K562 (cell line): ENCODE measurements around the gene GPR35. TPM values are rescaled to one million over a fixed set of nuclear protein-coding genes. Genes with fewer than 3 reads are reported as not detected.
A peak's percentile ranks its signal among the peaks of the same experiment; 100 is the strongest.

Experiments used
- BHLHE40 ChIP-seq: IDR thresholded peaks from 2 replicates; pipeline ENCODE4 v1.6.1; 2011; ENCODE audit warnings: low read length, improper control_type of control experiment
- LEF1 ChIP-seq: fragments of 450-650 bp; IDR thresholded peaks from 2 replicates; pipeline ENCODE4 v1.6.1; 2016; ENCODE audit warnings: mild to moderate bottlenecking
- MAFG ChIP-seq: fragments of 450-650 bp; conservative IDR thresholded peaks from 2 replicates; pipeline ENCODE4 v1.6.1; 2016; ENCODE audit warnings: missing genetic modification characterization, missing compliant biosample characterization
- NFIC ChIP-seq: fragments of 450-650 bp; IDR thresholded peaks from 2 replicates; pipeline ENCODE4 v1.6.1; 2017; ENCODE audit warnings: mild to moderate bottlenecking, inconsistent platforms
- POLR2A ChIP-seq: fragments of 450-650 bp; conservative IDR thresholded peaks from 2 replicates; pipeline ENCODE4 v1.6.1; 2016
- SIN3A ChIP-seq, 2 experiments: fragments of 150-350 bp in 1 of 2; IDR thresholded peaks; 2 replicates each; pipeline ENCODE4 v1.6.1; 2011 to 2016; ENCODE audit warnings: borderline replicate concordance in 2 of 2, low read depth in 2 of 2, low read length in 2 of 2, mild to moderate bottlenecking in 2 of 2, moderate library complexity in 2 of 2; ENCODE audit not compliant: control insufficient read depth in 1 of 2
- SMAD4 ChIP-seq: fragments of 250-450 bp; sonication (Bioruptor Pico); conservative IDR thresholded peaks from 2 replicates; pipeline ENCODE4 v1.8.0; 2021; ENCODE audit warnings: inconsistent platforms, mild to moderate bottlenecking, moderate library complexity
- SRSF1 ChIP-seq: fragments of 200-400 bp; formaldehyde crosslinking; IDR thresholded peaks from 2 replicates; pipeline ENCODE4 v1.6.1; 2017; ENCODE audit warnings: mild to moderate bottlenecking, low read depth, low read length, moderate library complexity
- ZFP30 ChIP-seq: fragments of 250-450 bp; sonication (Bioruptor Pico); IDR thresholded peaks from 2 replicates; pipeline ENCODE4 v1.8.0; 2022; ENCODE audit warnings: moderate library complexity, mild to moderate bottlenecking, inconsistent platforms, borderline replicate concordance
- ZNF586 ChIP-seq: fragments of 450-650 bp; formaldehyde crosslinking; conservative IDR thresholded peaks from 2 replicates; pipeline ENCODE4 v1.4.0; 2020; ENCODE audit warnings: mild to moderate bottlenecking, moderate library complexity
- polyA plus RNA-seq, 8 experiments: library from polyadenylated mRNA; depleted of rRNA in 4 of 8; stranded (reverse) in 5 of 8; unstranded in 3 of 8; fragments of >200 nt; fragmentation: Nextera tagmentation in 2 of 8; fragmentation: Illumina TruSeq in 1 of 8; extraction: Ambion mirVana in 2 of 8; extraction: Trizol in 1 of 8; gene quantifications; 2 replicates each; pipeline versions ENCODE4 v1.2.1 to v1.2.3, GENCODE V29; 2011 to 2014; ENCODE audit warnings: inconsistent platforms in 1 of 8, missing spikeins in 1 of 8
- total RNA-seq, 7 experiments: library from RNA; depleted of rRNA in 6 of 7; stranded (reverse); fragments of >200 nt in 6 of 7; fragmentation: Illumina TruSeq in 2 of 7; extraction: Trizol in 2 of 7; gene quantifications; 2 replicates each; pipeline versions ENCODE4 v1.2.1 to v1.2.3, GENCODE V29; 2011 to 2021; ENCODE audit warnings: low replicate concordance in 1 of 7
- TF ChIP-seq, protein P1 (sequence below): IDR thresholded peaks from 3 replicates; pipeline ENCODE4 v1.6.1; 2011; ENCODE audit warnings: borderline replicate concordance, mild to moderate bottlenecking, moderate library complexity; ENCODE audit not compliant: insufficient read length; ENCODE audit errors: extremely low read depth
- TF ChIP-seq, protein P2 (sequence below): sonication (generic); formaldehyde crosslinking; IDR thresholded peaks from 2 replicates; pipeline ENCODE4 v1.8.0; 2023; ENCODE audit warnings: mild to moderate bottlenecking, missing genetic modification reagents
- TF ChIP-seq, protein P3 (sequence below): fragments of 200-600 bp; sonication (generic); IDR thresholded peaks from one replicate; pipeline ENCODE4 v1.6.1; 2012; ENCODE audit warnings: mild to moderate bottlenecking, low read depth, low read length, inconsistent platforms

The GPR35 gene
- total and polyA plus RNA-seq, 9 of the 15 experiments (the other 6 are each of a cell fraction or from before 2014, with no cell fraction given), result 0.04 to 0.50 (median 0.29) TPM; not detected in 3

DNA sequence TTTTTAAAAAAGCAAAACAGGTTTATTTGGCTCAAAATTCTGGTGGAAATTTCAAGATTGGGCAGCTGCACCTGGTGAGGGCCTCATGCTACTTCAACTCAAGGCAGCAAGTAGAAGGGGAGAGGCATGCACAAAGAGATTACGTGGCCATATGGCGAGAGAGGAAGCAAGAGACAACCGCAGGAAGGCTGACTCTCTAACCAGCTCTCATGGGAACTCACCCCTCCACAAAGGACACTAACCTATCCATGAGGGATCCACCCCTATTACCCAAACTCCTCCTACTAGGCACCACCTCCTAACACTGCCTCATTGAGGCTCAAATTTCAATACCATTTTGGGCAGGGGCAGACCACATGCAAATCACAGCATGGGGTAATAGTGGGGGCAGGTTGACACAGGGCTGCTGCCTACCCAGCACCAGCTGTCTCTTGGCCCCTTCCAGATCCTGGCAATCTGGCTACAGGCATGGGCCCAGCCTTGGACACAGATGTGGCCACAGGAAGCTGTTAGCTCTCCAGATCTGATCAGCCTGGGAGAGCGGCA, 40.7 kb upstream of the GPR35 start (continued):
- TF ChIP-seq, protein P1, sequence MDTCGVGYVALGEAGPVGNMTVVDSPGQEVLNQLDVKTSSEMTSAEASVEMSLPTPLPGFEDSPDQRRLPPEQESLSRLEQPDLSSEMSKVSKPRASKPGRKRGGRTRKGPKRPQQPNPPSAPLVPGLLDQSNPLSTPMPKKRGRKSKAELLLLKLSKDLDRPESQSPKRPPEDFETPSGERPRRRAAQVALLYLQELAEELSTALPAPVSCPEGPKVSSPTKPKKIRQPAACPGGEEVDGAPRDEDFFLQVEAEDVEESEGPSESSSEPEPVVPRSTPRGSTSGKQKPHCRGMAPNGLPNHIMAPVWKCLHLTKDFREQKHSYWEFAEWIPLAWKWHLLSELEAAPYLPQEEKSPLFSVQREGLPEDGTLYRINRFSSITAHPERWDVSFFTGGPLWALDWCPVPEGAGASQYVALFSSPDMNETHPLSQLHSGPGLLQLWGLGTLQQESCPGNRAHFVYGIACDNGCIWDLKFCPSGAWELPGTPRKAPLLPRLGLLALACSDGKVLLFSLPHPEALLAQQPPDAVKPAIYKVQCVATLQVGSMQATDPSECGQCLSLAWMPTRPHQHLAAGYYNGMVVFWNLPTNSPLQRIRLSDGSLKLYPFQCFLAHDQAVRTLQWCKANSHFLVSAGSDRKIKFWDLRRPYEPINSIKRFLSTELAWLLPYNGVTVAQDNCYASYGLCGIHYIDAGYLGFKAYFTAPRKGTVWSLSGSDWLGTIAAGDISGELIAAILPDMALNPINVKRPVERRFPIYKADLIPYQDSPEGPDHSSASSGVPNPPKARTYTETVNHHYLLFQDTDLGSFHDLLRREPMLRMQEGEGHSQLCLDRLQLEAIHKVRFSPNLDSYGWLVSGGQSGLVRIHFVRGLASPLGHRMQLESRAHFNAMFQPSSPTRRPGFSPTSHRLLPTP, result no peak
- TF ChIP-seq, protein P2, sequence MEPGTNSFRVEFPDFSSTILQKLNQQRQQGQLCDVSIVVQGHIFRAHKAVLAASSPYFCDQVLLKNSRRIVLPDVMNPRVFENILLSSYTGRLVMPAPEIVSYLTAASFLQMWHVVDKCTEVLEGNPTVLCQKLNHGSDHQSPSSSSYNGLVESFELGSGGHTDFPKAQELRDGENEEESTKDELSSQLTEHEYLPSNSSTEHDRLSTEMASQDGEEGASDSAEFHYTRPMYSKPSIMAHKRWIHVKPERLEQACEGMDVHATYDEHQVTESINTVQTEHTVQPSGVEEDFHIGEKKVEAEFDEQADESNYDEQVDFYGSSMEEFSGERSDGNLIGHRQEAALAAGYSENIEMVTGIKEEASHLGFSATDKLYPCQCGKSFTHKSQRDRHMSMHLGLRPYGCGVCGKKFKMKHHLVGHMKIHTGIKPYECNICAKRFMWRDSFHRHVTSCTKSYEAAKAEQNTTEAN, result no peak
- TF ChIP-seq BHLHE40 (no peak), SIN3A (IDR thresholded peaks at IDR 0.05; ENCODE audit: borderline replicate concordance in 2 of 2, control insufficient read depth in 1 of 2, low read depth in 2 of 2, low read length in 2 of 2) (no peak; a peak in 1 of 4 replicates), NFIC (0 out of 2 replicates have a peak, but pooled peaks have one; percentile 4), ZFP30 (no peak), SRSF1 (no peak), POLR2A (peak; percentile 58; the same call in 1 of the 2 replicates), LEF1 (0 out of 2 replicates have a peak, but pooled peaks have one; percentile 19), MAFG (tag) (no peak), ZNF586 (CRISPR knock-in tag) (no peak), SMAD4 (CRISPR knock-in tag) (no peak)
- TF ChIP-seq, protein P3, sequence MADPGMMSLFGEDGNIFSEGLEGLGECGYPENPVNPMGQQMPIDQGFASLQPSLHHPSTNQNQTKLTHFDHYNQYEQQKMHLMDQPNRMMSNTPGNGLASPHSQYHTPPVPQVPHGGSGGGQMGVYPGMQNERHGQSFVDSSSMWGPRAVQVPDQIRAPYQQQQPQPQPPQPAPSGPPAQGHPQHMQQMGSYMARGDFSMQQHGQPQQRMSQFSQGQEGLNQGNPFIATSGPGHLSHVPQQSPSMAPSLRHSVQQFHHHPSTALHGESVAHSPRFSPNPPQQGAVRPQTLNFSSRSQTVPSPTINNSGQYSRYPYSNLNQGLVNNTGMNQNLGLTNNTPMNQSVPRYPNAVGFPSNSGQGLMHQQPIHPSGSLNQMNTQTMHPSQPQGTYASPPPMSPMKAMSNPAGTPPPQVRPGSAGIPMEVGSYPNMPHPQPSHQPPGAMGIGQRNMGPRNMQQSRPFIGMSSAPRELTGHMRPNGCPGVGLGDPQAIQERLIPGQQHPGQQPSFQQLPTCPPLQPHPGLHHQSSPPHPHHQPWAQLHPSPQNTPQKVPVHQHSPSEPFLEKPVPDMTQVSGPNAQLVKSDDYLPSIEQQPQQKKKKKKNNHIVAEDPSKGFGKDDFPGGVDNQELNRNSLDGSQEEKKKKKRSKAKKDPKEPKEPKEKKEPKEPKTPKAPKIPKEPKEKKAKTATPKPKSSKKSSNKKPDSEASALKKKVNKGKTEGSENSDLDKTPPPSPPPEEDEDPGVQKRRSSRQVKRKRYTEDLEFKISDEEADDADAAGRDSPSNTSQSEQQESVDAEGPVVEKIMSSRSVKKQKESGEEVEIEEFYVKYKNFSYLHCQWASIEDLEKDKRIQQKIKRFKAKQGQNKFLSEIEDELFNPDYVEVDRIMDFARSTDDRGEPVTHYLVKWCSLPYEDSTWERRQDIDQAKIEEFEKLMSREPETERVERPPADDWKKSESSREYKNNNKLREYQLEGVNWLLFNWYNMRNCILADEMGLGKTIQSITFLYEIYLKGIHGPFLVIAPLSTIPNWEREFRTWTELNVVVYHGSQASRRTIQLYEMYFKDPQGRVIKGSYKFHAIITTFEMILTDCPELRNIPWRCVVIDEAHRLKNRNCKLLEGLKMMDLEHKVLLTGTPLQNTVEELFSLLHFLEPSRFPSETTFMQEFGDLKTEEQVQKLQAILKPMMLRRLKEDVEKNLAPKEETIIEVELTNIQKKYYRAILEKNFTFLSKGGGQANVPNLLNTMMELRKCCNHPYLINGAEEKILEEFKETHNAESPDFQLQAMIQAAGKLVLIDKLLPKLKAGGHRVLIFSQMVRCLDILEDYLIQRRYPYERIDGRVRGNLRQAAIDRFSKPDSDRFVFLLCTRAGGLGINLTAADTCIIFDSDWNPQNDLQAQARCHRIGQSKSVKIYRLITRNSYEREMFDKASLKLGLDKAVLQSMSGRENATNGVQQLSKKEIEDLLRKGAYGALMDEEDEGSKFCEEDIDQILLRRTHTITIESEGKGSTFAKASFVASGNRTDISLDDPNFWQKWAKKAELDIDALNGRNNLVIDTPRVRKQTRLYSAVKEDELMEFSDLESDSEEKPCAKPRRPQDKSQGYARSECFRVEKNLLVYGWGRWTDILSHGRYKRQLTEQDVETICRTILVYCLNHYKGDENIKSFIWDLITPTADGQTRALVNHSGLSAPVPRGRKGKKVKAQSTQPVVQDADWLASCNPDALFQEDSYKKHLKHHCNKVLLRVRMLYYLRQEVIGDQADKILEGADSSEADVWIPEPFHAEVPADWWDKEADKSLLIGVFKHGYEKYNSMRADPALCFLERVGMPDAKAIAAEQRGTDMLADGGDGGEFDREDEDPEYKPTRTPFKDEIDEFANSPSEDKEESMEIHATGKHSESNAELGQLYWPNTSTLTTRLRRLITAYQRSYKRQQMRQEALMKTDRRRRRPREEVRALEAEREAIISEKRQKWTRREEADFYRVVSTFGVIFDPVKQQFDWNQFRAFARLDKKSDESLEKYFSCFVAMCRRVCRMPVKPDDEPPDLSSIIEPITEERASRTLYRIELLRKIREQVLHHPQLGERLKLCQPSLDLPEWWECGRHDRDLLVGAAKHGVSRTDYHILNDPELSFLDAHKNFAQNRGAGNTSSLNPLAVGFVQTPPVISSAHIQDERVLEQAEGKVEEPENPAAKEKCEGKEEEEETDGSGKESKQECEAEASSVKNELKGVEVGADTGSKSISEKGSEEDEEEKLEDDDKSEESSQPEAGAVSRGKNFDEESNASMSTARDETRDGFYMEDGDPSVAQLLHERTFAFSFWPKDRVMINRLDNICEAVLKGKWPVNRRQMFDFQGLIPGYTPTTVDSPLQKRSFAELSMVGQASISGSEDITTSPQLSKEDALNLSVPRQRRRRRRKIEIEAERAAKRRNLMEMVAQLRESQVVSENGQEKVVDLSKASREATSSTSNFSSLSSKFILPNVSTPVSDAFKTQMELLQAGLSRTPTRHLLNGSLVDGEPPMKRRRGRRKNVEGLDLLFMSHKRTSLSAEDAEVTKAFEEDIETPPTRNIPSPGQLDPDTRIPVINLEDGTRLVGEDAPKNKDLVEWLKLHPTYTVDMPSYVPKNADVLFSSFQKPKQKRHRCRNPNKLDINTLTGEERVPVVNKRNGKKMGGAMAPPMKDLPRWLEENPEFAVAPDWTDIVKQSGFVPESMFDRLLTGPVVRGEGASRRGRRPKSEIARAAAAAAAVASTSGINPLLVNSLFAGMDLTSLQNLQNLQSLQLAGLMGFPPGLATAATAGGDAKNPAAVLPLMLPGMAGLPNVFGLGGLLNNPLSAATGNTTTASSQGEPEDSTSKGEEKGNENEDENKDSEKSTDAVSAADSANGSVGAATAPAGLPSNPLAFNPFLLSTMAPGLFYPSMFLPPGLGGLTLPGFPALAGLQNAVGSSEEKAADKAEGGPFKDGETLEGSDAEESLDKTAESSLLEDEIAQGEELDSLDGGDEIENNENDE, result no peak
